GM19372 (cell line): ENCODE measurements around the gene ANKMY1.

ENCODE experiments used
- ATAC-seq: cut with Tn5 transposase; IDR thresholded peaks from one replicate; pipeline ENCODE4 v1.9.1; 2021; ENCODE audit warnings: mild to moderate bottlenecking, low read depth, moderate library complexity; ENCODE audit not compliant: unreplicated experiment

Gene ANKMY1

DNA sequence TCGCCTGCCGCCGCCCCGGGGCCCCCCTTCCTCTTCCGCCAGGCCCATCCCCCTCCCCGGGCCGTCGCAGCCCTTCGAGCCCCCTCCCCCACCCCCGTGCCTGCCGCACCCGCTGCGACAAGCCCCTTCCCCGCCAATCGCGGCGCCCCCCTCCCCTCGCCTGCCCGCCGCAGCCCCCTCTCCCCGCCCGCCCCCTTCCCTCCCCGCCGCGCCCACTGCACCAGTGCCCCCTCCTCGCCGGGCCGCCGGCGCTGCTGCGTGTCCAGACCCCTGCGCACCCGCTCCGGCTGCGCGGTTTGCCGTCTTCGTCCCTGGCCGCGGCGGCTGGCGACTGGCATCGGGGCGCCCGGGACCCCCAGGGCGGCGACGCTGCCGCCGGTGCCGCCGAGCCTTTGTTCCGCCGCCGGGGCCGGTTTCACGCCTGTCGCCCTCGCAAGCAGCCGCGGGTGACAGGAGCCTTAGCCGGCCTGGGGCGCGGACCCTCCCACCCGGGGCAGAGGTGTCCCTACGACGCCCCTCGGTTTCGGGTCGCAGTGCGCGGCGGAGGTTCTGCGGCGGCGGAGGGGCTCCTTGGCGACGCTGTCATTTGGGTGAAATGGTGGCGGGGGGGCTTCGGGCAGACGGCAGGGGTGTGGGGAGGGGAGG lies 104.2 kb downstream of the ANKMY1 start:
- ATAC-seq = no peak

DNA sequence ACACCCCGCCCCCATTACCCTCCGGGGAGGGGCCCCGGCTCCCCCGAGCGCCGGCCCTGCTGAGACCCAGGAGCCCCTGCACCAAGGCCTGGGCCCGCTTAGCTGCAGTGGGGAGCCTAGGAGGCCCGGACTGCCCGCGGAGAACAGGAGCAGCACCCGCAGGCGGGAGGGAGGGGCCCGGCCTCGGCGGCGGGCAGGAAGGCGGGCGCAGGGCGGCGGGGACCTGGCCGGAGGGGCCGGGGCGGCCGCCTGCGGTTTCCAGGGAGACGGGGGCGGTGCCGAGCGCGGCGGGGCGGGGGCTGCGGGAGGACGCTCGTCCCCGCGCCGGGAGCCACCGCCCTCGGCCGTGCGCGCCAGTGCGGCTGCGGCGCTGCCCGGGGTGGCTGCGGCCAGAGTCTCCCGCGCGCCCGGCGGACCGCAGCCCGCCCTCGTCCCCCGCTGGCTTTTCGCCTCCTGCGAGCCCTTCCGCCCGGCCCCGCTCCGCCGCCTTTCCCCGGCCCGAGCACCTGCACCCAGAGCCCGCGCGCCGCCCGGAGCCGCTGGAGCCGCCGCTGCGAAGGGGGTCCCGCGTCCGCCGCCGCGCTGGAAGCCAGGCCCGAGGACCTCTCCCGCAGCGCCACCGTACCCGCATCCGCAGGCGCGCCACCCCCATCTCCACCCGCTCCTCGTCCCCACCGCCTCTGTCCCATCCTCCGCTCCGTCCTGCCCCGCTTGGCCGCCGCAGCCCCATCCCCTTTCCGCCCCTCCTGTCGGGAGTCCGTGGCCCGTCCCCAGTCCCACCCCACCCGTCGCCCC lies 105.1 kb downstream of the ANKMY1 start:
- ATAC-seq = no peak

DNA sequence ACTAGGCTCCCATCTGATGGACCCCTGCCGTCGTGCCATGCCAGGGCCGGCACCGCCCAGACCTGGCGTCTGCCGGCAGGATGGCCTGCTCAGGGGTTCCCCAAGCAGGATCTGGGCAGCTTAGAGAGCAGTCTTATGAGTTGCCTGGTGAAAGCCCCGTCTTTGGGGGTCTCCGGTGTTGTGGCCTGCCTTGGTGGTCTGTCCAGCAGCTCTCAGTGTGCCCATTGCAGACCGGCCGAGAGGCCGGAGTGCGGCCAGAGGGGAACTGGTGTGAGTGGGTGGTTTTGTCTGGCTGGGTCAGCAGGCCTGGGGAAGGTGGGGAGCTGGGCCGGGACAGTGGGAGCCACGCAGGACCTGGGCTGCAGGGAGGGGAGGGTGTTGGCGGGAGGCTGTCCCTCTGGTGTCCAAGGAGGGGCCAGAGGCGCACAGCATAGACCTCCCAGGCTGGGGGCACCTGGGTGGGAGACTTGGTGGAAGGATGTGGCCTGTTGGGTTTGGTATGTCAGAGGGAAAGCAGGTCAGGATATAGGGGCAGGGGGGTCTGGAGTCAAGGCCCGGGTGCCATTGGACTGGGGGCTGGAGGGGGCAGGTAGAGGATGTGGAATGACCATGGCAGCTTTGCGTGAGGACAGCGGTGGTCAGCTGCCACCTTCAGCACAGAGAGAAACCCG lies 105.9 kb downstream of the ANKMY1 start:
- ATAC-seq = no peak

DNA sequence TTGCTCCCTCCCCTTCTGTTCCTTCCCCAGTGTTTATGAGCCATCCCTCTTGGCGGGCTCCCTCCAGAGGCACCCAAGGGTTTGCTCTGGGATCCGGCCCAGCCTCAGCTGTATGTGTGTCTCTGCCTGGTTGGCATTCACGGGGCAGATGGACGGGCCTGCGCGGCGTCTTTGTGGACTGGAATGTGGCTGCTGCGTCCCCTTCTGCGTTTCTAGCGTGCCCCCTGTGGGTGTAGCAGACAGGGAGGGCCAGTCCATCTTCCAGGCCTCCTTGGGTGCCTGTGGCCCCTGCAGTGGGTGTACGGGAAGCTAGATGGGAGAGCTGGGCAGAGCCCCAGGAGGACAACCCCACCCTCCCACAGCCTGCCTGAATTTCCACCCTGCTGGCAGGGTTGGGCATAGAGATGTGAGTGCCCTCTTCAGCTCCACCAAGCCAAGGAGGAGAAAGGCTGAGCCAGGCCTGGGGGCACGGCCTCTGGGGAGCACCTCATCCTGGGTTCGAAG lies 106.6 kb downstream of the ANKMY1 start:
- ATAC-seq = no peak

DNA sequence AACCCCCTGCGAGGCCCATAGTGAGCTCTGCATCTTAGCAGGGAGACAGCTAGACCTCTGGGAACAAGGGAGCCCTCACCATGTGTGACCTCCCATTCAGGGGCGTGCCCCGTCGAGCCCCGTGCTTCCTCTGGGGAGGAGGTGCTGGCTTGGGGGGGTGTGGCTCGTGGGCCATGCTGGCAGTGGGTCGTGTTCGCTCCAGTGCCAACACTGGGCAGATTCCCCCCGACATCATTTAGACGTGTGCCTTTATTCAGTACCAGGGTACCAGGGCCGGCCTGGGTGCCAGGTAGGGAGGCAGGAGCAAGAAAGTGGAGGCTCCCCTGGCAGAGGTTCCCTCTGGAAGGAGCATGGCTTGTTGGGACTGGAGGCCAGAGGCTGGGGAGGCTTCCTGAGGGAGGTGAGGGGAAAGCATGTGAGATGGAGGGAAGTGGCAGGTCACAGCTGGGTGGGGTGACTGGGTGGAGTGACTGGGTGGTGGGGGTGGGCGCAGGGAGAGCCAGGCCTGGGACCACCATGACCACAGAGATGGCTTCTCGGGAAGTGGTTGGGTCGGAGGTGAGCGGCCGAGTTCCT lies 107.2 kb downstream of the ANKMY1 start:
- no peak for ATAC-seq

DNA sequence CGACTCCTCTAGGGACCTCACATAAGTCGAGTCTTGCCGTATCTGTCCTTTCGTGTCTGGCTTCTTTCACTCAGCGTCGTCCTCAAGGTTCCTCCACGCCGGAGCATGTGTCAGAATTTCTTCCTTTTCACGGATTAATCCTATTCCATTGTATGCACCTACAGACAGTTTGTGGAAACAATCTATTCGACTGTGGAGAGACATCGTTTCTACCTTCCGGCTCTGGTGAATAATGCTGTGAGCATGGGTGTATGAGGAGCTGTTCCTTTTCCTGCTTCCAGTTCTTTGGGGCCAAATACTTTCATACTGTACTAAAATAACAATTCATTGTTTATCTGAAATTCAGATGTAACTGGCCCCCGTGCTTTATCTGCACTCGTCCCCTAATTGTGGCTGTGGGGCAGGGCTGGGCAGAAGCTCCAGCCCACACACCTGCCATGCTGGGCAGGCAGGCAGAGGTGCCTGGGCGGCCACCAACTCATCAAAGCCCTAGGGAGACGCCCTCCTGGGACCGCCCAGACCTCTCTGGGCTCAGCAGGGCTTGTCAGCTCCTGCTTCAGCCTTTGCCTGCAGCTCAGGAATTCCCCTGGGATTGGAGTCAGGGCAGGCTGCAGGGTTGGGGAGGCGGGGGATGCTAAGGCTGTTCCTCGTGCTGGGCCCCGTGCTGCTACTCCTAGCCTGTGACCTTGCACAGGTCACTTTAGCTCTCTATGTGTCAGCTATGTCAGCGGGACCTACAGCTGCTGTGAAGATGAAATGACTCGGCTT lies 107.8 kb downstream of the ANKMY1 start:
- no peak for ATAC-seq

DNA sequence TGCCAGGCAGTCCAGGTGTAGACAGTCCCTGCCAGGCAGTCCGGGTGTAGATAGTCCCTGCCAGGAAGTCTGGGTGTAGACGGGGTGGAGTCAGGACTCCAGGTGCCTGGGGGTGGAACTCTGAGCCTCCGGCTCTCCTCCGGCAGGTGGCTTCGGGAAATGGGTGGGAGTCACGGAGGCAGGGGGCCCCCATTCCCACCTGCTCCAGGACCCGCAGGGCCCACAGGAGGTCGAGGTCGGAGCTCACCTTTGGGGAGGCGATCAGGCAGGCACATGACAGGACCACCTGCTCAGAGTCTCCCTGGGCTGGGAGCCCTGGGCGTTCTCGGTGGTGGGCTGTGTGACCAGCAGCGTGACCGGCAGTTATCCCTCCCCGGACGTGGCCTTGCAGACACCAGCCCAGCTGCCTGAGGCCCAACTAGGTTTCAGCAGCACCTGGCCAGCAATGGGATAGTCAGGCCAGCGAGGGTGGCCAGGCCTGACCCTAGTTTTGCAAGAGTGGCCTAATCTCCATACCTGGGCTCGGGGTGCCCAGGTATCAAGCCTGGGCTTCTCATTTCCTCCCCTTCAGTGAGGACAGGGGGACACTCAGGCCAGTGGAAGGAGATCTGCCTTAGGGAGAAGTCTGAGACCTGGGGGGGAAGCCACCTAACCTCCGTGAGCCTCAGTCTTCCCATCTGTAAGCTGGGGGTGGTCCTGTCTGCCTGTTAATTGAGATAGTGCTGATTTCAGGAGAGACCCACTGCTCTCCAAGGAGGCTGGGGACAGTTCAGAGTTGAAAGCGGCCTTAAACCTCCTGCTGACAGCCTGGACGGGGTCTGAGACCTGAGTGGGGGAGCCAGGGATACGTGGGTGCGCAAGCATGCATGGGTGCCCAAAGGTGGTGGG lies 109.2 kb downstream of the ANKMY1 start:
- ATAC-seq = no peak

DNA sequence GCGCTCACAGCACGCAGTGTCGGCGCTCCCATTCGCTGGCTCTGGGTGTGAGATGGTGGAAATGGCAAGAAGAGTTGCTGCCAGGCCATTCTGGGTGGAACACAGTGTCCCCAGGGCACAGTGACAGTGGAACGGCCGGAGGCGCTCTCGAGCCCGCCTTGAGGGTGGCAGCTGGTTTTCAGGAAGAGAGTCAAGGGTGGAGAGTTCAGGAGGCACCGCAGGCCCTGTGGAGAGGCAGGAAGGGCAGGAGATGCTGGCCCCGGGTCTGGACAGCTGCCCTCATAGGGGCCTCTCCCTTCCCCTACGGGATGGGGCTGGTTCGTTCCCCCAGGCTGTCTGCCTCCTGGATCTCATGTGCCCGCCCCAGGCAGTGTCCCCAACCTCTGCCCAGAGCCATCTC lies 109.9 kb downstream of the ANKMY1 start:
- no peak for ATAC-seq

DNA sequence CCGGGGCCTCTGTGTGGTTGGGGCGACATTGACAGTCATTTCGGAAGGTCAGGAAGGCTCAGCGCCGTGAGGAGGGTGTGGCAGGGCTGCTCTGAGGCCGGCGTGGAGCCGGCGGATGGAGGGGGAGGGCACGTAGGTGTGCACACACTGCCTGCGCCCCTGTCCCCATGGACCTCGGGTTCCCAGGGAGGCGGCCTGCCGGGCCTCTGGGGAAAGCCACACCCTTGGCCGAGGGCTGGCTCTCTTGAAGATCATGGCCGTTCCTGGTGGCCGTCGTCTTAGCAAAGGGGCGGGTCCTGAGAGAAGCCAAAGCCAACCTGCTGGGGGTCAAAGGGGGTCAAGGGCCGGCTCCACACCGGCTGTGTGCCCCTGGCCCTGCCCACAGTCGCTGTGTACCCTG lies 110.5 kb downstream of the ANKMY1 start:
- no peak for ATAC-seq

DNA sequence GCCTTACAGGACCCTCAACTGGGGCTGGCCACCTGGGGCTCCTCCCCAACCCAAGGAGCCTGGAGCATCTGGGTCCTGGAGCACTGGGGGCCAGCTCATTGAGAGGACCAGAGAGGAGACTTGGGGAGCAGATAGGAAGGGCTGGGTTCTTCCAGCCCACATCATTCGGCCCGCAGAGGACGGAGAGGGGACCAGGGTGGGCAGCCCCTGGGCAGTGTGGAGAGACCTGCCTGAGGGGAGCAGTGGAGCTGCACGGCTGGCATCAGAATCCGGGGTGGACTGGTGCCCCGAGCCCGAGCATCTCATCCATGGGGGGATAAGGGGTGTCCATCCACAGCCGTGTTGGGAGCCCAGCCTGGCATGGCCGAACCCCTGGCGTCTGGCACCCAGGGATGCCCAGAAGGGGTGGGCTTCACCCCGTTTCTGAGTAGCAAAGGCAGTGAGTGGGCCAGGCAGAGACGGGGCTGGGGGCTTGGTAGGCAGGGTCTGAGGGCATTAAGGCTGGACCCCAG lies 111.1 kb downstream of the ANKMY1 start:
- no peak for ATAC-seq

DNA sequence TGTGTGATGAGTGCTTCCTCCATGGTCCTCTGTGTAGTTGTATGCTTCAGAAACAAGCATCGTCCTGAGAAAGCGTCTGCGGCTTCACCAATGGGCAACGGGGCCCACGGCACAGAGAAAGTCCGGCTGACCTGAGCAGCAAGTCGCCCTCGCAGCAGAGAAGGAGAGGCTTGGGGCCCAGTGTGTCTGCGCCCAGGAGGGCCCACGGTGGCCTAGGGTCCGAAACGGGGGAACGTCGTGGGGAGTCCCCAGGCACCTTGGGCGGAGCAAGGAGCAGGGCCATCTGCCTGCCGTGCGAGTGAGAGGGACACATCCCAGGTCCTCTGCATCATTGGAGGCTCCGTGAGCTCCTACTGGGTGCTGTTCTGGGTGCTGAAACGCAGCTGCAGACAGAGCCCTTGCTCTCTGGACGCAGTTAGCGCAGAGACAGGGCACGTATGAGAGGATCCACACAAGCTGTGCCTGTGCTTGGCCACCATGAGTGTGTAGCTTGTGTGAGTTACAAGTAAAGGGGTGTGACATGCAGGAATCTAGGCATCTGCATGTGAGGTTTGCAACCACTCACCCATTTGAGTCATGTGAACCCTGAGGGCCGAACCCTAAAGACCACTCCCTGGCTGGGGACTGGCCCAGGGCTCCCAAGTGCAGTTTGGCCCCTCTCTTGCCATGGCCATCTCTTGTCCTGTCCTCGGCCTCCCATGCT lies 111.7 kb downstream of the ANKMY1 start:
- ATAC-seq = no peak

DNA sequence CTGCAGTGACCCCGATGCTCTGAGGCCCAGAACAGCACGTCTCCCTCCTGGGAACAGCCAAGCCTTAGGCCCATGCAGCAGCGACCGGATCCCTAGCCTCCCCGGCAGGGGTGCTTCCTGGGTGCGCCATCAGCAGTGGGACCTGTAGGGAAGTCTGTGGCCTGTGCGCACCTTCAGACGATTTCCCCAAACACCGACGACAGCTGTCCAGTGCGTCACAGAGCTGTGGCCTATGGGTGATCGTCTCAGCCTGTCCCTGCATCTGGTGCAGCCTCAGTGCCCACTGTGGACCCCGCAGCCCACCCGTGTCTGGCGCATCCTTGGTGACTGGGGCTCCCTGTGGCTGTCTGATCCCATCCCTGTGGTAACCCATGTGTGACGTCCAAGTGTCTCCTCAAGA lies 113.3 kb downstream of the ANKMY1 start:
- no peak for ATAC-seq

DNA sequence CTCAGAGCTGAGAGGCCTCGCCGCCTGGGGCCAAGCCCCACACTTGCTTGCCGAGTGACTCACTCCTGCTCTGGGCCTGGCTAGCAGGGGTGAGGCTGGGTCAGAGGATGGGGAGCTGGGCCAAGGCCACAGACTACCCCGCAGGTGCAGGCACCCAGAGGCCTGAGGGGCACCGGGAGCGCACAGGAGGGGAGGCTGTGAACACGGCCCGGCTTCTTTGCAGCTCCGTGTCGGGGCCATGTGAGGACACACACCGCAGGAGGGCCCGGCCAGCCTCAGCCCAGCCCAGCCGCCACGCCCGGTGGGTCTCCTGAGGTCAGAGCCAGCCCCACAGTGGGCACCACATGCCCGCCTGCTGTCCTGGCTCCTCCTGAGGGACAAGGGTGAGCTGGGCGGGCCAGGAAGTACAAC lies 113.9 kb downstream of the ANKMY1 start:
- no peak for ATAC-seq

DNA sequence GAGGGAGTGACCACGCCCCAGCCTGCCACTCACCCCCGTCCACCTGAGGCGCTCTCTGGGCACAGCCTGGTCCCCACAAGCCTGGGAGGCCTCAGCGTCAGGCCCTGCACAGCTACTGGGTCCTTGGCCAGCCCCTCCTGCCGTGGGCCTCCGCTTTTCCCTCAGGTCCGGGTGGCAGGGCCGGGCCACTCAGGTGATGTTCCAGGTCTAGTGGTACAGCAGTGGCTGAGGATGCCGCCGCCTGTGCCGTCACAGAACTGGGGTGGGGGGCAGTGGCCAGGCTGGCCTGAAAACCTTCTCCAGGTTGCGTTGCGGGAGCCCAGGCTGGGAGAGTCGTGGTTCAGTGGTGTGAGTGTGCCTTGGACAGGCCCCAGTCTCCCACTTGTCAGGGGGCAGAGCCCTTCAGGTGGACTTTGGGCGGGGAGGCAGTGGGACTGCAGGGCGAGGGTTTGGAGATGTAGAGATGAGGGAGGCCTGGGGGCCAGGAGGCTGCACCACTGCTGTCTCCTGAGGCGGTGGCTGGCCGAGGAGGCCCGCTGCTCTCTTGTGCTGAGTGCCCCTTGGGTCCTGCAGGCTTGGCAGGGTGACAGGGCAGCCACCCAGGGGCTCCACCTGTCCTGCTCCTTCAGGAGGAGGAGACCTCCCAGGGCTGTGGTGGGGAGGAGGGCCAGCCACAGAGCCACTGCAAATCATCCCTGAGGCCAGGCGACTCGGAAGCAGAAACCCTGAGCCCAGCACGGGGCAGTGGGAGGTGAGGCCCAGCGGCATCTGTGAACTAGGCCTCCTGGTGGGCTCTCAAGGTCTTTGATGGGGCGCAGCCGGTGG lies 114.7 kb downstream of the ANKMY1 start:
- ATAC-seq = no peak

DNA sequence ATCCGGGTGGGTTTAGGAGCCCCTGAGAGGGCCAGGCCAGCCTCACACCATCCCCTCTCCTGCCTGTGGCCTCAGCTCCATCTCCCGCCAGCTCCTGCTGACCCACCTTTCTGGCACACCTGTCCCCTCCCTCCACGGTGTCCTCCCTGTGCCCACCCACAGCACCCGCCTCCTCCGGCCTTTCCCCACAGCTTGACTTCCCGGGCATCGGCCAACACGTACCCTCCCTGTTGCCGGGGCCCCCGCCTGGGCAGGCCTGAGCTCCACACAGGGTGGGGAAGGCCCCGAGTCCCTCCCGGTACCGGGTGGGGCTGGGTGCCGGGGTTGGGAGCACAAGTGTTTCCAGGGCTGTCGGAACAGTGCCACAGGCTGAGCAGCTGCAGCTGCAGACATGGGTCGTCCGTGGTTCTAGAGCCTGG lies 115.8 kb downstream of the ANKMY1 start:
- ATAC-seq = no peak

DNA sequence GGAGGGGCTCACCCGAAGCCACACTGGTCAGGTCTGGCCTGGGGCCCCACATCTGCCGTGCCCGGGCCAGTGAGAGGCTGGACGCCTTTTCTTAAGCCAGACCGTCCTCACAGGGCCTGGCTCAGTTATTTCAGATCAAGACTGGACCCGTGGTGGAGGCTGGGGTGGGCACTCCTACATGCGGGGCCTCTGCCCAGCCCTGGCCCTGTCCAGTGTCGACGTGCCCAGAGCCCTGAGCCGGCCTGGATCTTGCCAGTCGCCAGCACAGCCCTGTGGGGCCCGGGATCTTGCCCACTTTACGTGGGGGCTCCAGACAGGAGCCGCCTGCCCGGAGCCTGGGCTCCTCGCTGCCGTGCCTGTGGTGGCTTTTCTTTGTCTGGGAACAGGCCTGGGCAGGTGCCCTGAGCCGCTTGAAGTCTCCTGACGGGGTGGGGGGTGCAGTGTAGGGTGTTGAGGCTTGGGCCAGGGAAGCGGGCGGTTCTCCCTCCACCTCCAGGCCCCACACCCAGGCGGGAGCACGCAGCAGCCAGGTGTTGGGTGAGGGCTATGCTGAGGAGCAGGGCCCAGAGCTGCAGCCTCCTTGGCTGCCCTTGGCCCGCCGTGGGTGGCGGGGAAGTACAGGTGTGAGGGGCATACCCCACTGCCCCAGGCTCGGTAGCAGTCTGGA lies 116.3 kb downstream of the ANKMY1 start:
- no peak for ATAC-seq

DNA sequence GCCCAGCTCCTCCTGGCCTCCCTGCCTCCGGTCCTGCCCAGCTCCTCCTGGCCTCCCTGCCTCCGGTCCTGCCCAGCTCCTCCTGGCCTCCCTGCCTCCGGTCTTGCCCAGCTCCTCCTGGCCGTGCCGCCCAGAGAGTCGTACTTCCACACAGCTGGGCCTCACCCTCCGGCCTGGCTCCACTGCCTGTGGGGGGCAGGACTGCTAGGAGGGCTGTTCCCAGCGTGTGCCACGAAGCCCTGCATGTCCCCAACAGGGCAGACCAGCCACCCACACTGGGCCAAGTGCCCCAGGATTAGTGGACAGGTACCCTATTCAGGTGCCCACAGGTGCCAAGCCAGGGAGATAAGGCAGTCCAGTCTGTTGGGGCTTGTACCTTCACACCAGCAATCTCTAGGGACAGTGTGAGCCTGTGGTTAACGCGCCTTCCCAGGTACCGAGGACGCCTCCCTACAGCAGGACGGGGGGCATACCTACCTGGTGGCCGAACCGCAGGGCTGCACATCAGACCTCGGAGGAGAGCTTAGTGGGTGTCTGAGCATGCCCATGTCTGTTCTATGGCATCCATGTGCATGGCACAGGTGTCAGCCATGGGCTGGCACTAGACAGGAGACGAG lies 117.0 kb downstream of the ANKMY1 start:
- ATAC-seq = no peak
